Right lobe of liver (tissue), 6 donors: ENCODE results near the gene TICAM1. TPM values are rescaled to one million over a fixed set of nuclear protein-coding genes. Genes with fewer than 3 reads are reported as not detected.
A peak's percentile ranks its signal among the peaks of the same experiment; 100 is the strongest.

Source experiments
- ATAC-seq, 4 donors: fragments of 200-7000 bp; cut with Tn5 transposase; one replicate each; pipeline ENCODE4 v1.9.1; 2020; ENCODE audit warnings: mild to moderate bottlenecking in 4 of 4, moderate library complexity in 4 of 4
- DNase-seq, 3 donors: peaks; one replicate each; pipeline ENCODE4 v3.0.0-alpha.2; 2020
- H3K27ac ChIP-seq, 3 donors: fragments of 200-600 bp; one replicate each; pipeline ENCODE4 v1.8.0; 2022
- H3K27me3 ChIP-seq, 2 donors: fragments of 200-600 bp; one replicate each; pipeline ENCODE4 v1.8.0; 2022
- H3K36me3 ChIP-seq, 4 donors: fragments of 200-600 bp; sonication (generic) in 1 of 4; one replicate each; pipeline versions ENCODE4 v1.5.1 to v1.8.0; 2017 to 2022; ENCODE audit warnings: control low read depth in 1 of 4
- H3K4me1 ChIP-seq, 4 donors: fragments of 200-600 bp; sonication (generic) in 1 of 4; one replicate each; pipeline versions ENCODE4 v1.5.1 to v1.8.0; 2017 to 2022; ENCODE audit warnings: control low read depth in 1 of 4
- H3K4me3 ChIP-seq, 3 donors: fragments of 200-600 bp; one replicate each; pipeline ENCODE4 v1.8.0; 2022
- H3K9me3 ChIP-seq, 4 donors: fragments of 200-600 bp; sonication (generic) in 1 of 4; one replicate each; pipeline versions ENCODE4 v1.5.1 to v1.8.0; 2017 to 2022; ENCODE audit warnings: control low read depth in 1 of 4
- CTCF ChIP-seq, 4 donors: fragments of 200-600 bp in 3 of 4; fragments of 450-650 bp in 1 of 4; IDR thresholded peaks; one replicate each; pipeline versions ENCODE4 v1.5.1 to v1.8.0; 2016 to 2022; ENCODE audit warnings: antibody characterized with exemption in 4 of 4, mild to moderate bottlenecking in 2 of 4
- POLR2A ChIP-seq: fragments of 450-650 bp; IDR thresholded peaks from one replicate; pipeline ENCODE4 v1.6.1; 2017; ENCODE audit warnings: antibody characterized with exemption, mild to moderate bottlenecking
- WGBS: methylation state at CpG from one replicate; pipeline ENCODE4 v1.1.6; 2018; ENCODE audit warnings: low coverage, low lambda C conversion rate; ENCODE audit not compliant: insufficient coverage; ENCODE audit errors: missing lambda C conversion rate; 5-methylcytosine and 5-hydroxymethylcytosine counted together
- intact Hi-C, 2 donors: fragments of 100-400 bp; cut with DNase I; formaldehyde crosslinking; loops; one replicate each; pipeline versions ENCODE4 v1.11.2 to v1.14.1; 2022
- total RNA-seq, 6 experiments: library from RNA; depleted of rRNA in 2 of 6; stranded (reverse); fragments of >200 nt in 2 of 6; fragmentation: NEBNext Ultra II Directional in 3 of 6; extraction: Animal tissue kit (Norgen Biotek cat#: 25700) in 3 of 6; gene quantifications; one replicate each; pipeline versions ENCODE4 v1.1.0 to v1.2.4, GENCODE V29; 2016 to 2023
- donor health status: DM: no; HTN: yes; CAD: no.
- donor health status: DM: no; HTN: no; CAD: no.
- donor health status: DM: no; HTN: no; CAD: no.
- donor health status: DM: no; HTN: yes; CAD: no.
- donor health status: DM: no; HTN: yes; CAD: no.

Gene TICAM1
- total RNA-seq, 6 experiments from 2014 or later: 6.9 to 14.6 (median 9.4) TPM

- H3K27me3 ChIP-seq: no peaks in the 10 kb centered on the region
- DNase-seq (no peak), ATAC-seq (no peak)
- TF ChIP-seq POLR2A: no peak
- no peak for TF ChIP-seq CTCF (IDR thresholded peaks at IDR 0.05)
- 81% methylated on average over 3 of the region's 3 CpGs for WGBS
- no peaks in the 10 kb centered on the region for H3K4me1 ChIP-seq
- H3K27ac ChIP-seq: no peak overlapping the region
- H3K36me3 ChIP-seq: no peaks in the 10 kb centered on the region
- H3K9me3 ChIP-seq: no peaks in the 10 kb centered on the region
- H3K4me3 ChIP-seq: no peak overlapping the region
- intact Hi-C loops: loop anchor here (5.0 kb wide), 1 partner anchor 158 kb away; no protein-coding TSS in a partner anchor
Observed at GRCh38 chr19:4873930-4874329, 42.4 kb upstream of the TICAM1 start.

GRCh38 chr19:4871711-4872110 is 40.2 kb upstream of the TICAM1 start:
- ATAC-seq (no peak), DNase-seq (no peak)
- TF ChIP-seq POLR2A (no peak), CTCF (IDR thresholded peaks at IDR 0.05) (no peak)
- Histone ChIP-seq H3K4me1 (peaks cover 0 to 3% (median 0%) of the 10 kb centered on the region in 4 donors), H3K9me3 (no peaks in the 10 kb centered on the region), H3K27me3 (no peaks in the 10 kb centered on the region), H3K4me3 (no peak overlapping the region), H3K27ac (no peak overlapping the region), H3K36me3 (no peaks in the 10 kb centered on the region)
- WGBS: 44% methylated on average over 3 of the region's 6 CpGs
- intact Hi-C loops: loop anchor here (5.0 kb wide), 1 partner anchor 161 kb away; no protein-coding TSS in a partner anchor

- Histone ChIP-seq H3K4me3 (no peak overlapping the region), H3K9me3 (no peaks in the 10 kb centered on the region), H3K36me3 (no peaks in the 10 kb centered on the region), H3K27me3 (no peaks in the 10 kb centered on the region), H3K4me1 (peaks cover 0 to 8% (median 0%) of the 10 kb centered on the region in 4 donors), H3K27ac (no peak overlapping the region)
- ATAC-seq: peak in 2 of 4 donors; percentile 11 to 48
- DNase-seq: peak in 1 of 3 donors; percentile 57
- intact Hi-C loops: loop anchor here (5.0 kb wide), 1 partner anchor 162 kb away; no protein-coding TSS in a partner anchor
- WGBS: 62% methylated on average over 6 of the region's 10 CpGs
- no peak for TF ChIP-seq POLR2A
- no peak for TF ChIP-seq CTCF (IDR thresholded peaks at IDR 0.05)
Observed at GRCh38 chr19:4870025-4870700, 38.7 kb upstream of the TICAM1 start.

GRCh38 chr19:4868286-4868834 is 36.8 kb upstream of the TICAM1 start:
- no peak for TF ChIP-seq CTCF (IDR thresholded peaks at IDR 0.05)
- TF ChIP-seq POLR2A: no peak
- intact Hi-C loops: no loop called here
- no peak for ATAC-seq
- Histone ChIP-seq H3K9me3 (no peaks in the 10 kb centered on the region), H3K27ac (peak overlapping the region in 1 of 3 donors; percentile 82), H3K4me1 (peaks cover 0 to 8% (median 0%) of the 10 kb centered on the region in 4 donors), H3K36me3 (no peaks in the 10 kb centered on the region), H3K4me3 (peak overlapping the region in 2 of 3 donors; percentile 77 to 78), H3K27me3 (no peaks in the 10 kb centered on the region)
- 54% methylated on average over 4 of the region's 10 CpGs for WGBS
- DNase-seq: no peak
